GM19240 (cell line): Measurements from ENCODE around the gene SGK2.
A peak's percentile ranks its signal among the peaks of the same experiment; 100 is the strongest.

Experiments
- DNase-seq: peaks from one replicate; pipeline ENCODE4 v3.0.0; 2011; ENCODE audit warnings: low spot score; ENCODE audit not compliant: insufficient read length

SGK2 gene

DNA sequence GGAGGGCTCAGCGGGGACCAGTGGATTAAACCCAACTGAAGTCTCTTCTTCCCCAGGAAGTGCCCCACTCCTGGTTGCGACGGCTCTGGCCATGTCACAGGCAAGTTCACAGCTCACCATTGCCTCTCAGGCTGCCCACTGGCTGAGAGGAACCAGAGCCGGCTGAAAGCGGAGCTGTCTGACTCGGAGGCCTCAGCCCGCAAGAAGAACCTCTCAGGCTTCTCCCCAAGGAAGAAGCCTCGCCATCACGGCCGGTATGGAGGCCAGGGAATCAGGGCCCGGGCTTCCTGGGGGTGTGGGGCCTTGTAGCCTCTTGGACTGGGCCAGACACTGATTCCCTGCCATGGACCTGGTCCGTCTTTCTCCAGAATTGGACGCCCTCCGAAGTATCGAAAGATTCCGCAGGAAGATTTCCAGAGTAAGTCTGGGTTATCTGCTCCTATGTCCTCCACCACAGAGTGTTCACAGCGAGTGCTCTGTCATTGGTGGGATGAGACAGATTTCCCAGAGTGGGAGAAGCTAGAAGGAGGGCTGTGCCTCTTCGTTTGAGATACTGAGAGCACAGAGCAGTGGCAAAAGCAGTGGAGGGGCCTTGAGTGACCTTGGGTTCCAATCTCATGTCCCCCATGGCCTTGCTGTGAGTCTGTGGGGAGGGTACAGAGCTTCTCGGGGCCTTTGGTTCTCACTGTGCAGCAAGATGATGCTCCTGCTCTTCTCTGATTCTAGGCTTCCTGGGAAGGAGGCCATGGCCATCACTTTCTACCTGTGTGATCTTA, 22.6 kb upstream of the SGK2 start:
- DNase-seq = no peak

DNA sequence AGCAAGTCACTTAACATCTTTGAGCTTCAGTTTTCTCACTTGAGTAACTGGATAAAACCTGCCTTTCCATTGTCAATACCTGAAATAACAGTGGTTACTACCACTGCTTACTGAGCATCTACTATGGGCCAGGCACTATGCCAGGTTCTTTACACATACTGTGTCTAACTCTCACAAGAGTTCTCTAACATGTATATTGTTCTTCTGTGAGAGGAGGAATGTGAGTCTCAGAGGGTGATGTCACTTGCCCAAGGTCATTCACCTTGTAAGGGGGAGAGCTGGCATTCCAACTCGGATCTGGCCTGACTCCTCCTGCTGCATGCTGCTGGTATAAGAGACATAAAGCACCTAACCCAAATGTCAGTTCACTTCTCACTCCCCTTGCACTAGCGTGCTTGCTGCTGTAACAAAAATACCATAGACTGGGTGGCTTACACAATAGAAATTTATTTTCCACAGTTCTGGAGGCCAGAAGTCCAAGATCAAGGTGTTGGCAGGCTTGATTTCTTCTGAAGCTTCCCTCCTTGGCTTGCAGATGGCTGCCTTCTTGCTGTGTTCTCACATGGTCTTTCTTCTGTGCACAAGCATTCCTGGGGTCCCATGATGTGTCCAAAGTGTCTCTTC, 21.9 kb upstream of the SGK2 start:
- no peak for DNase-seq

DNA sequence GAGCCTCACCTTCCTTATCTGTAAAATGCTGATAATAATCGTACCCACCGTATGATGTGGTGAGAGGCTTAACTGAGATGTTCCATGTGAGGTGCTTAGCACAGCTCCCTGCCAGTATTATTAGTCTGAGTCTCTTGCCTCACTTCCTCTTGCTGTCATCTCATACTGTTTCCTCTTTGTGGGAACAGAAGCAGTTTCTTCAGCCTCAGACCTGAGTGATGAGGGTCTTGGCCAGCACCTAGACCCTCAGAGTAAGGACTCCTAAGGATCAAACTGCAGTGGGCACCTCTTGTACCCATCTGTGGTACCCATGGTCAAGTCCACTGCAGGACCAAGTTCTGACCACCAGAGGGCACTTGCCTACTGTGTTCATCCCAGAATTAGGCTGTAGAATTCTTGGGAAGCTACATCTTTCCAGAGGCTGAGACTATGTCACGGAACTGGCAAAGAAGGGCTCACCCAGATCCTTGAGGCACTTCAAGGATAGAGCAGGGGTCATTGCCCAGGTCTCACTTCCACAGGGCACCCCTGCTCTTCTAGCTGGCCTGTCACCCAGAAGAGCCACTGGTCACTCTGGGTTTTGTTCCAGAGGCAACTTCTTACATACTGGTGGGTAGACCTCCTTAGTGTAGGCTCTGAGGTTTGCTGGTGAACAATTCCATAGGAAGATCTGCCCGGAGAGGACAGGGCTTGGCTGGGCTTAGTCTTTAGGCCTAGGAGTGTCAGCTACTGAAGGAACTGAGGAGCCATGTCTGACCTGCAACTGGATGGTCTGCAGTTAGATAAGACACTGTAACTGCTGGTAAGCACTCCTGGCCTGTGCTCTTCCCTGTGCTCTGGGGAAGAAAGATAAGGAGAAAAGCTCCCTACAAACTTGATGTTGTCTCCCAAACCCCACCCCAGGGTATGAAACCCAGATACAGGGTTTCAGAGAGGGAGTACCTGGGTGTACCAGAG, 20.6 kb upstream of the SGK2 start:
- DNase-seq = peak; percentile 29

DNA sequence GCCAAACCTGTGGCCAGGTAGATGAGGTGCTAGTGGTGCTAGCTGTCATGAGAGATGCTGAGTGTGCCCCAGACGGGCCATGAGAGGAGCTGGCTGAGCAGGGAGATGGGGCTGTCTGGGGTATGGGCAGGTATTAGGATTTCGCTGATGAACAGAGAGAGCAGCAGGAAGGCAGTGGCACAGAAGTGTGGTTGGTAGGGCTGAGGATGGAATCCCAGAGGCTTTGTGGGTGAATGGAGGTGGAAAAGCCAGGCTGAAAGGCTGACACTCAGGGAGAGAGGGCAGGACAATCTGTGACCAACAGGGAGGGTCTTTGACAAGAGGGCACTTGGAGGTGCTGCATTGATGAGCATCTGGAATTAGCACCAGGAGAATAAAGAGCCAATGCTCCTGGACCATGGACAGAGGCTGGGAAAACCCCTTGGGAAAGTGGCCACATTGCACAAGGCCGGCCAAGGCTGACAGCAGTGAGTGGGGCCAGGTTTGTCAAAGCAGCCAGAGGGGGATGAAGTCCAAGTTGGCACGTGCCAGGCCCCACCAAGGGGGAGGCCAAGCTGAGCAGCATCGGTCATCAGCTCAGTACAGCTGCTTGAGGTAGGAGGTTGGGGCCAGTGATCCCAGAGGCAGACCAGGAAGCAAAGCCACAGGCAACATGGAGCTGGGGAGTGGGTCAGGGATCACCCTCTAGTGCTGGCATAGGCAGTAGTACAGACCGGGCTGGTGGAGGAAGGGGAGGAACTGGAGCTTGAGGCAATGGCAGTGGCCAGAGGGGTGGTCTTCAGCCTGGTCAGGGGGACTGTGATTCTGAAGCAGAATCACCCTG, 19.7 kb upstream of the SGK2 start:
- no peak for DNase-seq

DNA sequence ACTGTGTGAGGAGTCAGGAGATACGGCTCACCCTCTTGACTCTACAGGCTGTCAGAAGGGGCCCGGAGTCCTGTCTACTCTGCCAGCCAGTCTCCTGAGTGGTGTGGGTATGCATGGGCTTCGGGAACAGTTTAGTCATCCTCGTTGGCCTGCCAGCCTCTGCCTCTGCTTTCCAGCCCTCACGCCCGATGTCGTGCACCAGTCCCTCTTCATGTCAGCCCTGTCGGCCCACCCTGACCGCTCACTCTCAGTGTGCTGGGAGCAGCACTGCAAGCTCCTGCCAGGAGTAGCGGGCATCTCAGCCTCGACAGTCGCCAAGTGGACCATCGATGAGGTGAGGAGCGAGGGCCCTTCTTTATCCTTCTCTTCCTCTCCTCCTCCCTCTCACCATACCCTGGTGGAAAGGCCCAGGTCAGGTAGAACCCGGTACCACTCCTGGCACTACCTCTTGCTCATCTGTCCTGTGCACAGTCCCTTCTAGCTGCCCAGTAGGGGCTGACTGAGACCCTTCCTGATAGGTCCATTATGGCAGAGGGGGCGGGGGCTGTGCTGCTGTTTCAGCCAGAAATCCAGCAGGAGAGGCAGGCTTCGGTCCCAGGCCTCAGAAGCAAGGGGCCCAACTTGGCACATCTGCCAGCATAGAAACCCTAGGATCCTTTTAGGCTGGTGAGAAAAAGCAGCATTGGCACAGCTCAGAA, 18.7 kb upstream of the SGK2 start:
- no peak for DNase-seq

DNA sequence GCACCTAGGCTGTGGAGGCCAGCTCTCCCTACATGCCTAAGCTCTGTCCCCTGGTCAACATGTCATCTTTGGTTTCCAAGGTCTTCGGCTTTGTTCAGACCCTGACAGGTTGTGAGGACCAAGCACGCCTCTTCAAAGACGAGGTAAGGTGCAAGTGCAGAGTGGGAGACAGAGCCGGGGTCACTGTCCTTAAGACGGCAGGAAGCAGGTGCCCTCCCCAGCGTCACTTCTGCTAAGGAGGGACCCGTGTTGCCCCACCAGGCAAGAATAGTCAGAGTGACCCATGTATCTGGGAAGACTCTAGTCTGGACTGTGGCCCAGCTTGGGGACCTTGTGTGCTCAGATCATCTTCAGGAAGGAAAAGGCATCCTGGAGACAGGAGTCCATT, 18.2 kb upstream of the SGK2 start:
- DNase-seq = no peak

DNA sequence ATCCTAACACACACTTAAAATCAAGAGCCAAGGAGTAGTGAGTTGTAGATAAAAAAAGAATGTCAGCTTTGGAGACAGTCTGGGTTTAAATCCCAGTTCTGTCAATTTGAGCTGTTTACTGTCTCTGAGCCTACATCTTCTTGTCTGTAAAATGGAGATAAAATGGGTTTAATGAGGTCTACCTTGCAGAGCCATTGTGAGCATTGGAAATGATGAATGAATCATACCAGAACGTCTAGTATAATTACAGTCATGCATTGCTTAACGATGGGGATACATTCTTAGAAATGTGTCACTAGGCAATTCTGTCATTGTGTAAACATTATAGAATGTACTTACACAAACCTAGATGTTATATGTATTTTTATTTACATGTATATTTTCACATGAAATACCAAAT, 17.6 kb upstream of the SGK2 start:
- DNase-seq = no peak

DNA sequence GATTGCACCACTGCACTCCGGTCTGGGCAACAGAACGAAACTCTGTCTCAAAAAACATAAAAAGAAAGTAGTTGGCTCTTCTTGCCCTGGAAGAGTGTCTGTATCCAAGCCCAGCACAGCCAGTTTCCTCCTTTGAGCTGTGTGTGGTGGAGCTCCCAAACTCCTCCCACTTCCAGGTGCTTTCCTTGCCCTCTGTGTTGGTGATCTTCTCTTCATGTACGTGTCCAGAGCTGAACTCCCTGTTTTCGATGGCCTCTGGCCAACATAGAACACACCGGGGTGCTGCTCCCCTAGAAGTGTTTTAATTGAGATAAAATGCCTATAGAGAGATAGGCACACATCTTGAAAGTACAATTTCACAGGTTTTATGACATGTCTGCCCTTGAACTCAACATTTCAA, 16.7 kb upstream of the SGK2 start:
- no peak for DNase-seq

DNA sequence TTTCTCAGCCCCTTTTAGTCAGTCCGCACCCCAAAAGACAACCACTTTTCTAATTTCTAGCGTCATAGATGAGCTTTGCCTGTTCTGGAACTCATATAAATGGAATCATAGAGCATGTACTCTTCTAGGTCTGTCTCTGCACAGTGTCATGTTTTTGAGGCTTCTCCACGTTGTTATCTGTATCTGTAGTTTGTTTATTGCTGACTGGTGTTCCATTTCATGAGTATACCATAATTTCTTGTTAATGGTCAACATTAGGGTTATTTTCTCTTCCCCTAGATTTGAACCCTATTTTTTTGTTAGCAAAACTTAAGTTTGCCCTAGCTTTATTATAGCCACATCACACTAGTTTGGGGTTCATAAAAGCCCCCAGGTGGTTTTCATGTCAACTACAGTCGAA, 16.2 kb upstream of the SGK2 start:
- no peak for DNase-seq

DNA sequence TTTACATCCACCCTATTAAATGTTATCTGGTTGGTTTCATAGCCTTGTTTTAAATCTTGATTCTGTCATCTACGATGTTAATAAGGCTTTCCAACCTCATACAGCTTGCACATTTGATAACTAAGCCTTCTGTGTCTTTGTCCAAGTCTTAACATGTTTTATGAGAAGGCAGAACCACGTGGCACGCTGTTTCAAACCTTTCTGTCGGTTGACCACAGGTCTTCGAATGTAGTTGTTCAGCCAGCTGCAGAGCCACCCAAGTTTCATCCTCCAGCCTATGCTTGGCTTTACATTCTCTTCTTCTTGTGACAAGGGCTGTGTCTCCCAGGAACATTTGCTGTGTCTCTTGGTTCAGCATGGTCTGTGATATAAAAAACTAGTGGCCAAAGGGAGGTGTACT, 15.7 kb upstream of the SGK2 start:
- no peak for DNase-seq

DNA sequence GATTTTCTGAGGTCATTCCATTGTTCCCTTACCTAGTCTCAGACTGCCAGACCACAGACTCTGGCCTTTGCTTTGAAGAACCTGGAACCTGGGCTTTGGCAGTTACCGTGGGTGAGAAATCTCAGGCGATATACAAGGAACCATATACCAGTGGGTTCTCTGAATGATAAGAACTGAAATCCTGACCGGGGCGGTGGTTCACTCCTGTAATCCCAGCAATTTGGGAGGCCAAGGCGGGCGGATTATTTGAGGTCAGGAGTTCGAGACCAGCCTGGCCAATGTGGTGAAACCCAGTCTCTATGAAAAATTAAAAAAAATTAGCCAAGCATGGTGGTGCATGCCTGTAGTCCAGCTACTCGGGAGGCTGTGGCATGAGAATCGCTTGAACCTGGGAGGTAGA, 14.3 kb upstream of the SGK2 start:
- no peak for DNase-seq

DNA sequence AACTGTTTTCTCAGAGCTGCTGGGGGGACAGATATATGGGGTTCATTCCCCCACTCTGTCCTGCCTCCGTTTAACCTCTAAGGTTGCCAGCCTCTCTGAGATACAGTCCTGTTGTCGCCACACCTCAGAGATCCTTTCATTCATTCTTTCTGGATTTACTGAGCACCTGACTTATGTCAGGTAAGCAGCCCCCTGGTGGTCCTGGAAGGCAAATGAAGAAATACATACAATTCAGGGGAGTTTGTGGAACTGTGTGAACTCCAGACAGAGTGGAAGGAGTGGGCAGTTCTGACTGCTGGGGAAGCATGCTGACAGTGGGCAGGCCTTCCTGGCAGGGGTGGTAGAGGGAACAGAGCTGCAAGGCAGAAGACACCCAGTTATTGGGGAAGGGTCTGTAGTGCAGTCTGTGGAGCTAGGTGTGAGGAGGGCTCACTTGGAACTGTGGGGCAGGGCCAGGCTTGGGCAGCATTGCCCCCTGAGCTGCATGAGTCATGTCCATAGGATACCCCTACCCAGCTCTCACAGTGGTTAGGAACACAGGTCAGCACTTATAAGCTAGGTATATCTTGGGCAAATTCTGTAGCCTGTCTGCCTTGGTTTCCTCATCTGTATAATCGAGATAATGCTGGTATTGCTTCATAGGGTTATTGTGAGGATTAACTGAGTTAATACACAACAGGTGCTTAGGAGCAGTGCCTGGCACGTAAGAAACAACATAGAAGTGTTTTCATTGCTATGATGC, 12.8 kb upstream of the SGK2 start:
- DNase-seq = no peak

DNA sequence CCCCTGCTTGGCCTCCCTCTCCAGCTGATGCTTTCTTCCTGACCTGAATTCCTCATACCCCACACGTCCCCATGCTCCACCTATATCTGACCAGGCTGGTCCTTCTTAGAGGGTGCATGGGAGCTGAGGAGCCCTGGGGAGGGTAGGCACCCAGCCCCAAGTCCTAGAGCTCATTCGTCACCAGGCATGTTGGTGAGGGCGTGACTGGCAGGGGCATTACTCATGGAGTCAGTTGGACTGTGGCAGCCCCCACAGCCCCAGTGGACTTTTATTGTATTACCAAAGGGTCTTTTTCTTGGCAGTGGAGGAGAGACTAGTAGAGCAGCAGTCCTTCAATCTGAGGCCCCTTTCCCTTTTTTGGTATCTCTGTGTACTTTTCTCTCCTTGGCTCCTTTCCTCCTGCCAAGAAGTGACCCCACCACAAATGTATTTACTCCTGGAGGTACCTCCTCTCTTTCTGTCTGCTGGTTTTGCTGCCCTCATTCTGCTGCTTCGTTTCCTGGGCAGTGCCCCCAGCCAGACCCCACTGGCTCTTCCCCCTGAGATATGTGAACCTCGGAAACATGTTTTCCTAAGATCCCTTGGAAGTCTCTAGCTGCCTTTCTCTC, 10.4 kb upstream of the SGK2 start:
- no peak for DNase-seq

DNA sequence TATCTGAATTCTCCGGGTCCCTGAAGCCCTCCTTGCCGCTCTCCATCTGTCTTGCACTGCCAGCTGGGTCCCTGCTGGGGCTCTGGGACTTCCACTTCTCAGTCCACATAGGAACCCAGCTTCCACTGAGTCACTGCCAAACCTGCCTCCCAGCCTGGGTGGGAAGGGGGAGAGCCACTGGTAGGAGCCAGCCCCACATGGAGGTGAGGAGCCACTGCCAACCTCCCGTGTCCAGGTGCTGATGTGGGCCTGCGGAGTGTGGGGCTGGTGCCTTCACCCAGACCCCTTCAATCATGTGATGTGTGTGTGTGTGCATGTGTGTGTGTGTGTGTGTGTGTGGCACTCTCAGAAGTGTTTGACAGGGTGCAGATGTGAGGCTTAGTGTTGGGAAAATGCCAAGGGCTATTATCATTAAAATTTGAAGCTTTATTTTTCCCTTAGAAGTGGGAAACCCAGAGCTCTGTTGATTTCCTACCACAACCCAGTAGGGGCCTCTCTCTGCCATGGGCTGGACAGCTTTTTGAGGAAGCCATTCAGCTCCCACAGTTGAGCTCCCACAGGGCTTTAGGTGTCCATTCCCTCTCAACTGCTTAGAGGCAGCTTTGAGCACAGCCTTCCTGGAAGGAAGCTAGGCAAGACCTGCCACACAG, 9.3 kb upstream of the SGK2 start:
- DNase-seq = no peak

DNA sequence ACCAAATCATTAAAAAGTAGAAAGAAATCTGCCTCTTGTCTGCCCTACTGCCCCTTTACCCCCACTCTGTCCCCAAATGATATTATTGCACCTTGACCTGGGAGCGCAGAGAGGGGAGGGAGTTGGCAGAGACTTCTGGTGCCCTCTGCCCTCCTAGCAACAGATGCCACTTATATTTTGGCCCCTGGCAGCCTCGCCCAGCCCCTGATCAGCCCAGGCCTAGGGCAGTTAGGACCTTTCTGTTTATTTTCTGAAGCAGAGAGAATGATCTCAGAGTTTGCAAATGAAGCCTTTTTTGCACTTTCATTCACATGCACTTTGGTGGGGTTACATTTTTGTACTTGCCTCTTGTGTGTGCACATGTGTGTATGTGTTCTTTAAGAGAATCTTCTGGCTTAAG, 8.4 kb upstream of the SGK2 start:
- DNase-seq = no peak

DNA sequence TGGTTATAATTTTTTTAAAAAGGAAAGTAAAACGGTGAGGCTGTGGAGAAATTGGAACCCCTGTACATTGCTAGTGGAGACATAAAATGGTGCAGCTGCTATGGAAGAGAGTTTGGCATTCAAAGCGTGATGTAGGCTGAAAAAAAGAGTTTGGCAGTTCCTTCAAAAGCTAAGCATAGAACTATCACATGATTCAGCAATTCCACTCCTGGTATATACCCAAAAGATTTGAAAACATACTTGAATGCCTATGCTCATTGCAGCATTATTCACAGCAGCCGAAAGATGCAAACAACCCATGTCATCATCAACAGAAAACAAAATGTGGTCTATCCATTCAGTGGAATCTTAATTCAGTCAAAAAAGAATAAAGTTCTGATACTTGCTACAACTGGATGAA, 4.5 kb upstream of the SGK2 start:
- no peak for DNase-seq

DNA sequence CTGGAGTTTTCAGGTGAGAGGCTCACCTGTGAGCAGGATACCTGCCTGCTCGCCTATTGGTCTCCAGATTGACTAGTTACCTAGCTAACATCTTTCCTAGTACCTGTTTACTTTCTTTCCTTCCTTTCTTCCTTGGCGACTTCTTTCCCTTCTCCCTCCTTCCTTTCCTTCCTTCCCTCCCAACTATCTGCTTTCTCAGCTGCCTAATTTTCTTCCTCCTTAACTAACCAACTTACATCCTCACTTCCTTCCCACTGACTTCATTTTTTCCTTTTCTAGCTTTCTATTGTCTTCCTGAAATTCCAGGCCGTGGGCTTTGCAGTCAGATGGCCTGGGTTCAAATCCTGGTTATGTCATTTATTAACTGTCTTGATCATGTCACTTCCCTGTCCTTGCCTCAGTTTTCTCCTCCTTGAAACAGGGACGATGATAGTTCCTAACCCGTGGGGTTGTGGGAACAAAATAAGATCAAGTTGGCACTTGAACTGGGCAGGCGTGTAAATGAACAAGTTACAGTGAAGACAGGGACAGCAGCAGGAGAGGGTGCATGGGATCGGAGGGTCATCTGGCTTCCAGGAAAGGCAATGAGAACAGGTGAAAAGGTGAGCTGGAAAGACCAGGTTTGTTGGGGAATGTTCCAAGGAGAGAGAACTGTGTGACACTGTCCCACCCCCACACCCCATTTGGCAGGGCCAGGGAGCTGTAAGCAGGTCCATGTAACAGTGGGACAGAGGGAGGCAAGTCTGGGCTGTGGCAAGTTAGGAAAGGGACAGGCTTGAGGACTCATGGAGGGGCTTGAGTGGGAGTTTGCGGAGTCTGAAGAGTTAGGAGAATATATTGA, 540 bp downstream of the SGK2 start:
- no peak for DNase-seq

DNA sequence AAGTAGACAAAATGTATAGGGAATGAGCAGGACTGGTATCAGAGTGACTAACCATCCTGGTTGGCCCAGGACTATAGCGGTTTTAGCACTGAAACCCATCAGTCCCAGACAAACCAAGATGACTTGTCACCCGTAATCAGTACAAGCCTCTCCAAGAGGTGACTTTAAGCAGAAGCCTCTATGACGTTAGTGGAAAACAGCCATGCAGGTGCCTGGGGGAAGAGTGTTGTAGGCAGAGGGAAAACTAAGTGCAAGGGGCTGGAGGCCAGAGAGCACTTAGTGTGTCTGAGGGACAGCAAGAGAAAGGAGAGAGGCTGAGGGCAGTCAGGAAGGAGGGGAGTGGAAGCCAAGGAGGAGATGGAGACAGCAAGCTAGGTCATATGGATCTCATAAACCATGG, 2.1 kb downstream of the SGK2 start:
- DNase-seq = no peak
